Glutamatergic neuron (in vitro differentiated cells): ENCODE measurements around the gene HEMK1. TPM values are rescaled to one million over a fixed set of nuclear protein-coding genes. Genes with fewer than 3 reads are reported as not detected.

Experiments used
- DNase-seq: peaks from one replicate; pipeline ENCODE4 v3.0.0; 2022
- H3K27ac Mint-ChIP-seq: one replicate; pipeline ENCODE4 v1.8.0; 2020; ENCODE audit warnings: mild to moderate bottlenecking, mixed read lengths, inconsistent platforms; ENCODE audit not compliant: unreplicated experiment
- H3K27me3 Mint-ChIP-seq: one replicate; pipeline ENCODE4 v1.8.0; 2020; ENCODE audit warnings: mild to moderate bottlenecking, moderate library complexity, mixed read lengths, inconsistent platforms; ENCODE audit not compliant: unreplicated experiment
- H3K36me3 Mint-ChIP-seq: one replicate; pipeline ENCODE4 v1.8.0; 2020; ENCODE audit warnings: mild to moderate bottlenecking, mixed read lengths, inconsistent platforms; ENCODE audit not compliant: unreplicated experiment
- H3K4me1 Mint-ChIP-seq: one replicate; pipeline ENCODE4 v1.8.0; 2020; ENCODE audit warnings: mild to moderate bottlenecking, low read depth, mixed read lengths, inconsistent platforms; ENCODE audit not compliant: unreplicated experiment
- H3K4me3 Mint-ChIP-seq: one replicate; pipeline ENCODE4 v1.8.0; 2020; ENCODE audit warnings: mild to moderate bottlenecking, mixed read lengths, inconsistent platforms; ENCODE audit not compliant: unreplicated experiment
- H3K9me3 Mint-ChIP-seq: one replicate; pipeline ENCODE4 v1.8.0; 2020; ENCODE audit warnings: mild to moderate bottlenecking, moderate library complexity, mixed read lengths, inconsistent platforms; ENCODE audit not compliant: unreplicated experiment
- CTCF ChIP-seq: fragments of 200-600 bp; sonication (generic); IDR thresholded peaks from one replicate; pipeline ENCODE4 v1.5.0; 2021; ENCODE audit not compliant: partially characterized antibody, unreplicated experiment
- total RNA-seq: library from RNA; stranded (reverse); fragmentation: NEBNext Ultra II Directional; extraction: Animal tissue kit (Norgen Biotek cat#: 25700); gene quantifications from one replicate; pipeline ENCODE4 v1.2.1, GENCODE V29; 2021; ENCODE audit not compliant: unreplicated experiment

The HEMK1 gene
- total RNA-seq, 1 donor from 2014 or later, result 21.1 TPM

GRCh38 chr3:50610992-50611463, 41.7 kb downstream of the HEMK1 start:
- no peaks in the 10 kb centered on the region for H3K36me3 Mint-ChIP-seq
- H3K4me1 Mint-ChIP-seq, result peaks cover 13% of the 10 kb centered on the region
- H3K4me3 Mint-ChIP-seq, result peak overlapping the region; percentile 82
- H3K27ac Mint-ChIP-seq, result no peak overlapping the region
- TF ChIP-seq CTCF, result no peak
- H3K27me3 Mint-ChIP-seq, result peaks cover 9% of the 10 kb centered on the region
- peaks cover 12% of the 10 kb centered on the region for H3K9me3 Mint-ChIP-seq
- no peak for DNase-seq

GRCh38 chr3:50611464-50612233, 42.3 kb downstream of the HEMK1 start, which contains the start of gene CISH:
TSS of gene CISH (minus strand) at chr3:50611774. CDS start at chr3:50611650, 124 bp downstream.
- H3K4me1 Mint-ChIP-seq, result peaks cover 19% of the 10 kb centered on the region
- H3K4me3 Mint-ChIP-seq, result peak within 1 kb of the TSS; percentile 87
- DNase-seq, result peak; percentile 92
- TF ChIP-seq CTCF, result peak; percentile 75
- peaks cover 13% of the 10 kb centered on the region for H3K27me3 Mint-ChIP-seq
- H3K36me3 Mint-ChIP-seq, result no peaks in the 10 kb centered on the region
- peaks cover 16% of the 10 kb centered on the region for H3K9me3 Mint-ChIP-seq
- peak within 1 kb of the TSS; percentile 50 for H3K27ac Mint-ChIP-seq

GRCh38 chr3:50612234-50612882, 43.0 kb downstream of the HEMK1 start:
- no peak for DNase-seq
- H3K27me3 Mint-ChIP-seq, result peaks cover 13% of the 10 kb centered on the region
- peaks cover 16% of the 10 kb centered on the region for H3K9me3 Mint-ChIP-seq
- peaks cover 19% of the 10 kb centered on the region for H3K4me1 Mint-ChIP-seq
- H3K36me3 Mint-ChIP-seq, result no peaks in the 10 kb centered on the region
- no peak for TF ChIP-seq CTCF
- H3K4me3 Mint-ChIP-seq, result peak overlapping the region; percentile 87
- peak overlapping the region; percentile 50 for H3K27ac Mint-ChIP-seq

DNA sequence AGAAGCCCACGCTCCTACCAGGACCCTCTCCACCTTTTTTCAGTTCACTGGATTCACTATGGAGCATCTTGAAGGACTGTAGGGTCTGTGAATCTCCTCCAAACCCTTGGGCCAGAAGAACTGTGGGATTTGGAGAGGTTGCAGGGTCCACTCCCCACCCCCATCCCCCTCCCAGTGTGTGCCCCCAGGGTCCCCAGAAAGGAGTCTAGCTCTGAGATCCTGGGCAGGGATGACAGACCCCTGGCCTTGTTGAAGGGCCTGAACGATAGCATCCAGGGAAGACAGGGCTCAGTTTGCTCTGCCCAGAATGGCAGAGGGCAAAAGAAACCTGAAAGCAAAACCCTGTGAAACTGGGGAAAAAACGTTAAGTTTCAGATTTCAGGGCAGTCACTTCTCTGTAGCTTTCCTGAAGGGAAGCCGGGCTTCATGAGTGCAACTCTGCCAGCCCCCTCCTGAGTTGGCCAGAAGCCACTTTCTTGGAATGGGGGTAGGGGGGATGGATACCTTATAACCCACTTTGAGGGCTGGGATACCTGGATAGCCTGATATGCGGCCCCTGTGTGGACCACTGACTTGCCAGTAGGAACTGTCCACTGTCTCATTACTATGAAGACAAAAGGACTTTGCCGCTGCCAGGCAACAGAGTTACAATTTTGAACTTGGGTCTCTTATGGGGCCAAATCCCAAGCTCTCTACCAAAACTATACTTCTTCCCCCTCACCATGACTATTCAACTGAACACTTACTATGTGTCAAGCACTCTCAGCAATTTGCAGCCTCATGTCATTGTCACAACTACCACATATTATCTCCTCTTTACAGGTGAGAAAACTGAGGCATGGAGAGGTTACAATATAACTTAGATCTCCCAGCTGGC, 43.9 kb downstream of the HEMK1 start:
- peaks cover 16% of the 10 kb centered on the region for H3K9me3 Mint-ChIP-seq
- H3K27me3 Mint-ChIP-seq, result peaks cover 13% of the 10 kb centered on the region
- H3K36me3 Mint-ChIP-seq, result no peaks in the 10 kb centered on the region
- no peak for TF ChIP-seq CTCF
- DNase-seq, result no peak
- H3K4me1 Mint-ChIP-seq, result peaks cover 19% of the 10 kb centered on the region
- H3K4me3 Mint-ChIP-seq, result peak overlapping the region; percentile 87
- no peak overlapping the region for H3K27ac Mint-ChIP-seq
